ENCODE measurements around the gene MUCL1. TPM values are rescaled to one million over a fixed set of nuclear protein-coding genes. Genes with fewer than 3 reads are reported as not detected.

The MUCL1 gene
- total and polyA plus RNA-seq, 2 of the 13 experiments (the other 11 are each of a cell fraction or from before 2014, with no cell fraction given): not detected

- TF ChIP-seq HMGXB4 (CRISPR knock-in tag; IDR thresholded peaks at IDR 0.05; ENCODE audit: borderline replicate concordance in 1 of 2, low read depth in 1 of 2): no peak
- TF ChIP-seq ZNF761 (CRISPR knock-in tag; conservative IDR thresholded peaks at IDR 0.05): no peak
- TF ChIP-seq SIN3A (IDR thresholded peaks at IDR 0.05; ENCODE audit: borderline replicate concordance, low read depth, low read length): no peak
- no peak for TF ChIP-seq ZNF253 (CRISPR knock-in tag; IDR thresholded peaks at IDR 0.05; ENCODE audit: borderline replicate concordance)
- TF ChIP-seq CREM (IDR thresholded peaks at IDR 0.05): peak; percentile 33; the same call in 1 of the 2 replicates
- no peak for TF ChIP-seq CREM (CRISPR knock-in tag; IDR thresholded peaks at IDR 0.05)
- TF ChIP-seq SOX6 (IDR thresholded peaks at IDR 0.05): no peak
- TF ChIP-seq SOX6 (CRISPR knock-in tag; IDR thresholded peaks at IDR 0.05): peak; percentile 85
Observed at GRCh38 chr12:54891717-54892478, 37.6 kb downstream of the MUCL1 start (continued).

Other genes with a start within 250 kb of the MUCL1 start
- gene LACRT, start 219.6 kb upstream of the MUCL1 start, total RNA-seq (2016; rRNA removed; fragmentation: Illumina TruSeq; extraction: Trizol): not detected in 2 replicates
- gene LACRT, start 219.6 kb upstream of the MUCL1 start, polyA plus RNA-seq (2011; rRNA removed): not detected in 2 replicates
- gene DCD, start 206.2 kb upstream of the MUCL1 start, total RNA-seq (2016; rRNA removed; fragmentation: Illumina TruSeq; extraction: Trizol): not detected in 2 replicates
- gene DCD, start 206.2 kb upstream of the MUCL1 start, polyA plus RNA-seq (2011; rRNA removed): not detected in 2 replicates
- gene TESPA1, start 130.2 kb downstream of the MUCL1 start, total RNA-seq (2016; rRNA removed; fragmentation: Illumina TruSeq; extraction: Trizol): not detected in 2 replicates
- not detected in 2 replicates for gene TESPA1, start 130.2 kb downstream of the MUCL1 start, polyA plus RNA-seq (2011; rRNA removed)
- not detected in 2 replicates for gene NEUROD4, start 165.5 kb downstream of the MUCL1 start, total RNA-seq (2016; rRNA removed; fragmentation: Illumina TruSeq; extraction: Trizol)
- gene NEUROD4, start 165.5 kb downstream of the MUCL1 start, polyA plus RNA-seq (2011; rRNA removed): not detected in 2 replicates

Measured in HepG2 (cell line).